Mammary epithelial cell (primary cell): Measurements from ENCODE around the gene UNC5C.

ENCODE experiments used
- EZH2 ChIP-seq: IDR thresholded peaks from 2 replicates; pipeline ENCODE4 v1.6.1; 2012; ENCODE audit warnings: low read length, inconsistent platforms, borderline replicate concordance
- TF ChIP-seq, protein P1 (sequence below), 2 donors: IDR thresholded peaks in 1 of 2; conservative IDR thresholded peaks in 1 of 2; 2 replicates each; pipeline ENCODE4 v1.5.1; 2011 to 2012; ENCODE audit warnings: inconsistent platforms in 2 of 2, low read length in 2 of 2, mild to moderate bottlenecking in 2 of 2, control low read depth in 1 of 2, low read depth in 1 of 2; ENCODE audit not compliant: insufficient read depth in 1 of 2; ENCODE audit errors: extremely low read depth in 1 of 2

DNA sequence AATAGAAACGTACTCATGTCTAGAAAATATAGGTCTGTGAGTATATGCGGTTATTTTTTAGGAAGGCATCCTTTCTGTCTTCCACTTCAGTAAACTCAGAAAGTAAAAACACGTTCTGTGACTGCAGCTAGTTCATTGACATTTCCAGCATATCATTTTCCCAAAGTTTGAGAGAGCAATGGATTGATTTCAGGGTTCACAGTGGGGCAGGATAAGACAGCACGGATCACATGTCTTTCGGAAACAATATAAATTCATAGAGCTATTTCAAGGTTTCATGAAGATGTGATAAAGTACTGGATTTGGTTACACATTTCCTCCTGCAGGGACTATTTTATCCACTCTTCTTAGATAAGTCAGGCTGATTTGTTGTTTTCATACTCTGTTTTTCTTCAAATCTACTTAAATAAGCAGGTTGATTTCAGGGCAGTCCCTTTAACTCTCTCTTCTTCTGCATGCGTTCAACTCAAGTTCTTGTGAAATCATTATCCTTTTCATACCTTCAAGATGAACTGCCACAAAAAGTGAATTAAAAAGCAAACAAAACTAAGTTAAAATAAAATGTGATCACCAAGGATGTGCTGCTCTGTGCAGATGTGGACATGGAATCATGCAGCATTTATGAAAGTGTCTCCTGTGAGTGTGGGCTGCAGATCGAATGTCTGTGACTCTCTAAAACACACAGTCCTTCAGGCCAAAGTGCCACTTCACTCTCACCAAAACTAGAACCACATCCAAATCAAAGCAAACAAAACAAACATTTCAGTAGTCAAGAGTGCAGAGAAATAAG, 187.7 kb downstream of the UNC5C start:
- TF ChIP-seq, protein P1, sequence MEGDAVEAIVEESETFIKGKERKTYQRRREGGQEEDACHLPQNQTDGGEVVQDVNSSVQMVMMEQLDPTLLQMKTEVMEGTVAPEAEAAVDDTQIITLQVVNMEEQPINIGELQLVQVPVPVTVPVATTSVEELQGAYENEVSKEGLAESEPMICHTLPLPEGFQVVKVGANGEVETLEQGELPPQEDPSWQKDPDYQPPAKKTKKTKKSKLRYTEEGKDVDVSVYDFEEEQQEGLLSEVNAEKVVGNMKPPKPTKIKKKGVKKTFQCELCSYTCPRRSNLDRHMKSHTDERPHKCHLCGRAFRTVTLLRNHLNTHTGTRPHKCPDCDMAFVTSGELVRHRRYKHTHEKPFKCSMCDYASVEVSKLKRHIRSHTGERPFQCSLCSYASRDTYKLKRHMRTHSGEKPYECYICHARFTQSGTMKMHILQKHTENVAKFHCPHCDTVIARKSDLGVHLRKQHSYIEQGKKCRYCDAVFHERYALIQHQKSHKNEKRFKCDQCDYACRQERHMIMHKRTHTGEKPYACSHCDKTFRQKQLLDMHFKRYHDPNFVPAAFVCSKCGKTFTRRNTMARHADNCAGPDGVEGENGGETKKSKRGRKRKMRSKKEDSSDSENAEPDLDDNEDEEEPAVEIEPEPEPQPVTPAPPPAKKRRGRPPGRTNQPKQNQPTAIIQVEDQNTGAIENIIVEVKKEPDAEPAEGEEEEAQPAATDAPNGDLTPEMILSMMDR (conservative IDR thresholded peaks at IDR 0.05 in 1 of 2, IDR thresholded peaks at IDR 0.05 in 1 of 2; ENCODE audit: extremely low read depth in 1 of 2, insufficient read depth in 1 of 2, low read depth in 1 of 2, low read length in 2 of 2) = no peak
- no peak for TF ChIP-seq EZH2
